ENCODE results near the gene ZNF823.
A peak's percentile ranks its signal among the peaks of the same experiment; 100 is the strongest.

- peak; percentile 7; the same call in 1 of the 2 replicates for TF ChIP-seq CTCF (tag by site-specific recombination; IDR thresholded peaks at IDR 0.05)
- TF ChIP-seq ZNF521 (tag by site-specific recombination; IDR thresholded peaks at IDR 0.05) = no peak
- TF ChIP-seq ATF2 (tag by site-specific recombination; IDR thresholded peaks at IDR 0.05; ENCODE audit: low read depth) = no peak
- no peak for TF ChIP-seq ZNF133 (tag by site-specific recombination; IDR thresholded peaks at IDR 0.05)
- no peak for TF ChIP-seq ZNF114 (tag by site-specific recombination; IDR thresholded peaks at IDR 0.05)
- no peak for TF ChIP-seq ZNF23 (tag by site-specific recombination; IDR thresholded peaks at IDR 0.05; ENCODE audit: borderline replicate concordance)
- no peak for TF ChIP-seq ZNF37A (tag by site-specific recombination; IDR thresholded peaks at IDR 0.05)
- TF ChIP-seq ZNF18 (tag by site-specific recombination; IDR thresholded peaks at IDR 0.05) = no peak
Measured at GRCh38 chr19:11699931-11700794, 38.6 kb downstream of the ZNF823 start.

All from HEK293 (cell line).